Thyroid gland (tissue), 4 donors: ENCODE data around the gene QRFPR. TPM values are rescaled to one million over a fixed set of nuclear protein-coding genes. Genes with fewer than 3 reads are reported as not detected.

ENCODE experiments used
- DNase-seq, 2 donors: peaks; one replicate each; pipeline ENCODE4 v3.0.0-alpha.2; 2019
- H3K27ac ChIP-seq, 3 donors: fragments of 200-600 bp; sonication (generic); 1 replicate in 2 of 3; 2 replicates in 1 of 3; pipeline ENCODE4 v1.5.1; 2016 to 2019; ENCODE audit warnings: mild to moderate bottlenecking in 1 of 3, moderate library complexity in 1 of 3
- H3K27me3 ChIP-seq: fragments of 200-600 bp; sonication (generic); one replicate; pipeline ENCODE4 v1.5.1; 2019
- H3K36me3 ChIP-seq, 2 donors: fragments of 200-600 bp; sonication (generic); one replicate each; pipeline ENCODE4 v1.5.1; 2016 to 2019
- H3K4me1 ChIP-seq, 2 donors: fragments of 200-600 bp; sonication (generic); one replicate each; pipeline ENCODE4 v1.5.1; 2017 to 2019
- H3K4me3 ChIP-seq, 3 donors: fragments of 200-600 bp; sonication (generic); replicated peaks in 1 of 3; 1 replicate in 2 of 3; 2 replicates in 1 of 3; pipeline ENCODE4 v1.5.1; 2016; ENCODE audit warnings: mild to moderate bottlenecking in 1 of 3
- H3K9me3 ChIP-seq: fragments of 200-600 bp; sonication (generic); one replicate; pipeline ENCODE4 v1.5.1; 2017
- POLR2A ChIP-seq, 2 donors: fragments of 450-650 bp; IDR thresholded peaks; one replicate each; pipeline ENCODE4 v1.6.1; 2017; ENCODE audit warnings: antibody characterized with exemption in 2 of 2, mild to moderate bottlenecking in 2 of 2, moderate library complexity in 1 of 2
- WGBS, 2 donors: methylation state at CpG; one replicate each; pipeline ENCODE4 v1.1.5; 2017; 5-methylcytosine and 5-hydroxymethylcytosine counted together
- intact Hi-C: fragments of 100-400 bp; cut with DNase I; formaldehyde crosslinking; loops from one replicate; pipeline ENCODE4 v1.15.1; 2023
- small RNA-seq: library from RNA; depleted of rRNA; stranded (forward); fragments of <200 nt; gene quantifications from one replicate; pipeline ENCODE3, GENCODE V24; 2016
- total RNA-seq, 4 donors: library from RNA; depleted of rRNA; stranded (reverse); fragments of >200 nt; gene quantifications; one replicate each; pipeline ENCODE4 v1.2.3, GENCODE V29; 2016
- TF ChIP-seq, protein P1 (sequence below), 6 experiments: fragments of 200-600 bp in 3 of 6; fragments of 450-650 bp in 3 of 6; sonication (generic) in 3 of 6; IDR thresholded peaks; one replicate each; pipeline ENCODE4 v1.5.1; 2016 to 2019; ENCODE audit warnings: antibody characterized with exemption in 6 of 6, mild to moderate bottlenecking in 2 of 6, inconsistent platforms in 1 of 6, moderate library complexity in 1 of 6

The QRFPR gene
- total RNA-seq, 4 donors from 2014 or later = 0.63 to 1.6 TPM; not detected in 2

DNA sequence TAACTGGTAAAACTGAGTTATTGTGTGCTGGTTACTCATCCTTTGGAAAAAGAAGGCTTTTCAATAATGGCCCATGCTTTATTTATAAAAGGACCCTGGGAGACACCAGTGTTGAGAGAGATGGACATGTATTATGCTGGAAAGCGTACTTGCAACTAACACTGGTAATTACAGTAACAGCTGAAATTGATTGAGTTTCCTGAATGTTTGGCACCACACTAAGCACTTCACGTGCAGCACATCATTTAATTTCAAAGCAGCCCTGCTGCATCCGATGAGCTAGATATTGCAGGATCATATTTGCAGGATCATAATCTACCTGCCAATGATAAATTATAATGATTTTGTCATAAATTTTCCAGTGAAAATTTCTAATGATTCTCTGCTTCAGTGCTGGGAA lies 81.5 kb downstream of the QRFPR start:
- Histone ChIP-seq H3K27me3 (no peaks in the 10 kb centered on the region), H3K36me3 (no peaks in the 10 kb centered on the region), H3K4me1 (no peaks in the 10 kb centered on the region), H3K9me3 (no peaks in the 10 kb centered on the region), H3K27ac (no peak overlapping the region), H3K4me3 (no peak overlapping the region)
- DNase-seq = no peak
- intact Hi-C loops = no loop called here
- 65 to 80% methylated on average over 3 of the region's 3 CpGs for WGBS, 2 donors
- TF ChIP-seq, protein P1, sequence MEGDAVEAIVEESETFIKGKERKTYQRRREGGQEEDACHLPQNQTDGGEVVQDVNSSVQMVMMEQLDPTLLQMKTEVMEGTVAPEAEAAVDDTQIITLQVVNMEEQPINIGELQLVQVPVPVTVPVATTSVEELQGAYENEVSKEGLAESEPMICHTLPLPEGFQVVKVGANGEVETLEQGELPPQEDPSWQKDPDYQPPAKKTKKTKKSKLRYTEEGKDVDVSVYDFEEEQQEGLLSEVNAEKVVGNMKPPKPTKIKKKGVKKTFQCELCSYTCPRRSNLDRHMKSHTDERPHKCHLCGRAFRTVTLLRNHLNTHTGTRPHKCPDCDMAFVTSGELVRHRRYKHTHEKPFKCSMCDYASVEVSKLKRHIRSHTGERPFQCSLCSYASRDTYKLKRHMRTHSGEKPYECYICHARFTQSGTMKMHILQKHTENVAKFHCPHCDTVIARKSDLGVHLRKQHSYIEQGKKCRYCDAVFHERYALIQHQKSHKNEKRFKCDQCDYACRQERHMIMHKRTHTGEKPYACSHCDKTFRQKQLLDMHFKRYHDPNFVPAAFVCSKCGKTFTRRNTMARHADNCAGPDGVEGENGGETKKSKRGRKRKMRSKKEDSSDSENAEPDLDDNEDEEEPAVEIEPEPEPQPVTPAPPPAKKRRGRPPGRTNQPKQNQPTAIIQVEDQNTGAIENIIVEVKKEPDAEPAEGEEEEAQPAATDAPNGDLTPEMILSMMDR (IDR thresholded peaks at IDR 0.05) = no peak
- no peak for TF ChIP-seq POLR2A (IDR thresholded peaks at IDR 0.05)

GRCh38 chr4:121283319-121283718 lies 97.5 kb downstream of the QRFPR start:
- H3K4me1 ChIP-seq = no peaks in the 10 kb centered on the region
- intact Hi-C loops = no loop called here
- no peaks in the 10 kb centered on the region for H3K9me3 ChIP-seq
- TF ChIP-seq, protein P1 (IDR thresholded peaks at IDR 0.05) = no peak
- TF ChIP-seq POLR2A (IDR thresholded peaks at IDR 0.05) = no peak
- no peak for DNase-seq
- H3K36me3 ChIP-seq = no peaks in the 10 kb centered on the region
- no peak overlapping the region for H3K27ac ChIP-seq
- no peak overlapping the region for H3K4me3 ChIP-seq
- H3K27me3 ChIP-seq = no peaks in the 10 kb centered on the region
- 80% methylated on average over 1 of the region's 1 CpG; no CpG with 5 or more reads in 1 of the 2 donors for WGBS, 2 donors

DNA sequence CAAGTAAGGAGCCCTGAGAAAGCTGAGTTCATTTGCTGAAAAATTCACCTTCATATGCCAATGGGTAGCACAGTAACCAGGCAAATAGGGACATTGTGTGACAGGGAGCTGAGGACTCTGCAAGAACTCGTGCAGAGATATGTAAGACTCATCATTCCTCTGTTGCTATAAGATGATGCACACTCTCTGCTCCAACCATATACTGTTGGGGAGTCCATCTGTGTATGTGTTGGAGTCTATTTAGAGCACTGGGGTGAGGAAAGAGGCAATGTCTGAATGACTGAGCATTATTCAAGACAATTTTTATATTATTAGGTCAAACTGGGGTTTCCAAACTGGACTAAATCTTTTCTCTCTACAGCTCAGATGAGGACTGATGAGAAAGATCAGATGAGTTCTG lies 100.4 kb downstream of the QRFPR start:
- TF ChIP-seq, protein P1 (IDR thresholded peaks at IDR 0.05) = no peak
- TF ChIP-seq POLR2A (IDR thresholded peaks at IDR 0.05) = no peak
- no peaks in the 10 kb centered on the region for H3K9me3 ChIP-seq
- H3K4me1 ChIP-seq = no peaks in the 10 kb centered on the region
- no peaks in the 10 kb centered on the region for H3K27me3 ChIP-seq
- 67 to 79% methylated on average over 1 of the region's 1 CpG for WGBS, 2 donors
- intact Hi-C loops = no loop called here
- H3K36me3 ChIP-seq = no peaks in the 10 kb centered on the region
- no peak for DNase-seq
- H3K27ac ChIP-seq = no peak overlapping the region
- H3K4me3 ChIP-seq = no peak overlapping the region

- TF ChIP-seq, protein P1 (IDR thresholded peaks at IDR 0.05) = no peak
- no peak for TF ChIP-seq POLR2A (IDR thresholded peaks at IDR 0.05)
- 85 to 91% methylated on average over 4 of the region's 4 CpGs for WGBS, 2 donors
Observed at GRCh38 chr4:121278811-121279368, 101.9 kb downstream of the QRFPR start.

More at GRCh38 chr4:121278811-121279368, 101.9 kb downstream of the QRFPR start:
- no peaks in the 10 kb centered on the region for H3K9me3 ChIP-seq
- H3K4me3 ChIP-seq = no peak overlapping the region
- no peaks in the 10 kb centered on the region for H3K36me3 ChIP-seq
- intact Hi-C loops = no loop called here
- H3K4me1 ChIP-seq = no peaks in the 10 kb centered on the region
- no peaks in the 10 kb centered on the region for H3K27me3 ChIP-seq
- DNase-seq = no peak
- H3K27ac ChIP-seq = no peak overlapping the region

Small RNA genes lying within 50 kb of the gene (small RNA-seq; reads per million reads assigned to genes)
- not detected for gene RF00019

Other genes with a start within 250 kb of the QRFPR start
- gene TNIP3, start 216.7 kb downstream of the QRFPR start, total RNA-seq = not detected